Endothelial cell of umbilical vein (primary cell): ENCODE measurements around the gene ADGB. TPM values are rescaled to one million over a fixed set of nuclear protein-coding genes. Genes with fewer than 3 reads are reported as not detected.

Experiments
- BruUV-seq: library from RNA; stranded (reverse); fragments of 400-500 nt; replicated peaks from 2 replicates; lab custom pipeline; 2021; lab: Mats Ljungman, UMichigan
- CTCF ChIA-PET: fragments of 300-600, 350-600 bp; sonication (Branson Sonifier 250); formaldehyde crosslinking; loops from one replicate; lab custom pipeline; 2021; ENCODE audit warnings: antibody characterized with exemption, inconsistent platforms; lab: Charles Lee
- POLR2A ChIA-PET: fragments of 300-600, 350-600 bp; sonication (Branson Sonifier 250); formaldehyde crosslinking; loops from one replicate; lab custom pipeline; 2021; ENCODE audit warnings: antibody characterized with exemption, inconsistent platforms; lab: Charles Lee
- DNase-seq: peaks from one replicate; pipeline ENCODE4 v3.0.0-alpha.2; 2011; ENCODE audit warnings: low read depth, low spot score
- FAIRE-seq: peaks from 2 replicates; lab custom pipeline; 2011; peaks lifted over from hg19 to GRCh38; lab: Jason Lieb, UNC
- H2AFZ ChIP-seq: 2 replicates; pipeline ENCODE4 v1.6.0; 2012; ENCODE audit warnings: low read depth, low read length, control low read depth, inconsistent platforms
- H3K27ac ChIP-seq: 2 replicates; pipeline ENCODE4 v1.5.1; 2011; ENCODE audit warnings: low read depth, mild to moderate bottlenecking, control low read depth, low read length, moderate library complexity; ENCODE audit not compliant: insufficient read depth
- H3K27me3 ChIP-seq, 2 experiments: 2 replicates each; pipeline versions ENCODE4 v1.6.0 to v1.6.1; 2011; ENCODE audit warnings: low read length in 2 of 2, mixed read lengths in 1 of 2; ENCODE audit not compliant: control insufficient read depth in 2 of 2, insufficient read depth in 2 of 2
- H3K36me3 ChIP-seq, 2 experiments: 2 replicates in 1 of 2; 3 replicates in 1 of 2; pipeline ENCODE4 v1.5.1; 2011; ENCODE audit warnings: low read length in 2 of 2, mild to moderate bottlenecking in 1 of 2, moderate library complexity in 1 of 2; ENCODE audit not compliant: control insufficient read depth in 2 of 2, insufficient read depth in 2 of 2; ENCODE audit errors: extremely low read depth in 1 of 2
- H3K4me1 ChIP-seq: 3 replicates; pipeline ENCODE4 v1.5.1; 2011; ENCODE audit warnings: mild to moderate bottlenecking, low read length; ENCODE audit not compliant: control insufficient read depth, insufficient read depth; ENCODE audit errors: extremely low read depth
- H3K4me2 ChIP-seq: 2 replicates; pipeline ENCODE4 v1.6.1; 2011; ENCODE audit warnings: low read length, control low read depth, mixed read lengths; ENCODE audit not compliant: insufficient read depth
- H3K4me3 ChIP-seq, 3 experiments: fragments of 200-600 bp in 1 of 3; sonication (generic), shearing (Covaris generic) in 1 of 3; replicated peaks in 1 of 3; 2 replicates each; pipeline ENCODE4 v1.5.1; 2011 to 2016; ENCODE audit warnings: control low read depth in 3 of 3, low read length in 3 of 3, mild to moderate bottlenecking in 2 of 3, inconsistent platforms in 1 of 3, low read depth in 1 of 3, moderate library complexity in 1 of 3; ENCODE audit not compliant: insufficient read depth in 1 of 3
- H3K79me2 ChIP-seq: 2 replicates; pipeline ENCODE4 v1.6.0; 2012; ENCODE audit warnings: low read length, inconsistent platforms; ENCODE audit not compliant: control insufficient read depth, insufficient read depth
- H3K9ac ChIP-seq: replicated peaks from 2 replicates; pipeline ENCODE3; 2011; ENCODE audit warnings: low read length, control low read depth; ENCODE audit not compliant: insufficient read depth; ENCODE audit errors: extremely low read depth
- H3K9me1 ChIP-seq: replicated peaks from 3 replicates; pipeline ENCODE4 v1.6.0; 2011; ENCODE audit warnings: mild to moderate bottlenecking, low read length; ENCODE audit not compliant: control insufficient read depth, insufficient read depth; ENCODE audit errors: extremely low read depth
- H3K9me3 ChIP-seq: replicated peaks from 2 replicates; pipeline ENCODE4 v1.5.1; 2012; ENCODE audit warnings: low read length, inconsistent platforms; ENCODE audit not compliant: control insufficient read depth, insufficient read depth
- H4K20me1 ChIP-seq: replicated peaks from 2 replicates; pipeline ENCODE3; 2011; ENCODE audit warnings: mild to moderate bottlenecking, low read length; ENCODE audit not compliant: control insufficient read depth, insufficient read depth; ENCODE audit errors: extremely low read depth
- CTCF ChIP-seq, 2 donors: IDR thresholded peaks; 1 replicate in 1 of 2; 2 replicates in 1 of 2; pipeline ENCODE4 v1.5.1; 2011; ENCODE audit warnings: low read length in 2 of 2, mild to moderate bottlenecking in 2 of 2, moderate library complexity in 2 of 2, control low read depth in 1 of 2, inconsistent platforms in 1 of 2, low read depth in 1 of 2; ENCODE audit not compliant: insufficient read depth in 1 of 2; ENCODE audit errors: extremely low read depth in 1 of 2
- EZH2 ChIP-seq: IDR thresholded peaks from 2 replicates; pipeline ENCODE4 v1.6.1; 2012; ENCODE audit warnings: borderline replicate concordance, low read depth, mild to moderate bottlenecking, moderate library complexity, low read length, inconsistent platforms; ENCODE audit not compliant: severe bottlenecking
- FOS ChIP-seq: IDR thresholded peaks from 2 replicates; pipeline ENCODE4 v1.6.1; 2011; ENCODE audit warnings: mild to moderate bottlenecking, low read length, moderate library complexity, borderline replicate concordance; ENCODE audit not compliant: insufficient read depth
- GATA2 ChIP-seq: IDR thresholded peaks from 2 replicates; pipeline ENCODE4 v1.7.0; 2011; ENCODE audit warnings: low read depth, mild to moderate bottlenecking, moderate library complexity, mixed read lengths, low read length; ENCODE audit not compliant: insufficient read length, insufficient read depth
- MAX ChIP-seq: IDR thresholded peaks from 2 replicates; pipeline ENCODE4 v1.6.1; 2011; ENCODE audit not compliant: insufficient read depth, insufficient read length
- MYC ChIP-seq: IDR thresholded peaks from one replicate; pipeline ENCODE4 v1.6.1; 2011; ENCODE audit warnings: mild to moderate bottlenecking, low read depth, low read length
- POLR2A ChIP-seq: IDR thresholded peaks from 2 replicates; pipeline ENCODE4 v1.6.1; 2012; ENCODE audit warnings: low read depth, mild to moderate bottlenecking, control low read depth, low read length
- POLR2AphosphoS5 ChIP-seq: IDR thresholded peaks from 2 replicates; pipeline ENCODE4 v1.6.1; 2012; ENCODE audit warnings: low read depth, mild to moderate bottlenecking, control low read depth, low read length, moderate library complexity; ENCODE audit not compliant: insufficient read depth
- dilution Hi-C: fragments of 300-500 bp; cut with MboI; formaldehyde crosslinking; loops from one replicate; pipeline ENCODE4 v1.15.0; 2019; ENCODE audit warnings: low sequenced_read_pairs; ENCODE audit not compliant: extremely low pct_ligation_motif_present
- intact Hi-C: fragments of 100-400 bp; cut with micrococcal nuclease; formaldehyde crosslinking; loops from one replicate; pipeline ENCODE4 v1.10.0; 2022
- polyA plus RNA-seq, 4 experiments: library from polyadenylated mRNA; depleted of rRNA in 3 of 4; stranded (reverse) in 3 of 4; unstranded in 1 of 4; fragments of >200 nt; gene quantifications; 2 replicates each; pipeline versions ENCODE4 v1.2.1 to v1.2.3, GENCODE V29; 2011 to 2012; ENCODE audit warnings: missing spikeins in 1 of 4
- total RNA-seq: library from RNA; stranded (reverse); gene quantifications from 2 replicates; pipeline ENCODE4 v1.2.3, GENCODE V29; 2021

The ADGB gene
- total and polyA plus RNA-seq, 2 donors (not counting 3 experiments of a cell fraction or from before 2014, with no cell fraction given): not detected

GRCh38 chr6:146859206-146859605 is 260.4 kb downstream of the ADGB start:
- intact Hi-C loops: loop anchor here (5.0 to 10.0 kb wide), 5 partner anchors 148 to 528 kb away; no protein-coding TSS in a partner anchor
- CTCF ChIA-PET: no interaction called here
- no peak overlapping the region for H3K4me2 ChIP-seq

More at GRCh38 chr6:146859206-146859605, 260.4 kb downstream of the ADGB start:
- Histone ChIP-seq H2AFZ (no peak overlapping the region), H4K20me1 (no peaks in the 10 kb centered on the region), H3K9me3 (no peaks in the 10 kb centered on the region), H3K9me1 (no peaks in the 10 kb centered on the region), H3K27me3 (no peaks in the 10 kb centered on the region), H3K9ac (no peak overlapping the region), H3K36me3 (no peaks in the 10 kb centered on the region), H3K27ac (no peak overlapping the region), H3K4me3 (no peak overlapping the region), H3K4me1 (peaks cover 2% of the 10 kb centered on the region), H3K79me2 (no peaks in the 10 kb centered on the region)
- no TSS peak for BruUV-seq
- POLR2A ChIA-PET: no interaction called here
- dilution Hi-C loops: no loop called here
- FAIRE-seq (no peak), DNase-seq (no peak)
- TF ChIP-seq EZH2 (no peak), FOS (no peak), CTCF (IDR thresholded peaks at IDR 0.05; ENCODE audit: extremely low read depth in 1 of 2, insufficient read depth in 1 of 2, low read depth in 1 of 2, low read length in 2 of 2) (no peak), GATA2 (no peak), MAX (no peak), POLR2AphosphoS5 (no peak), MYC (no peak), POLR2A (no peak)
